ENCODE measurements around the gene ARID1B. TPM values are rescaled to one million over a fixed set of nuclear protein-coding genes. Genes with fewer than 3 reads are reported as not detected.

Gene ARID1B
- total and polyA plus RNA-seq, 10 of the 15 experiments (the other 5 are each of a cell fraction or from before 2014, with no cell fraction given) = 24.7 to 133 (median 54.6) TPM

DNA sequence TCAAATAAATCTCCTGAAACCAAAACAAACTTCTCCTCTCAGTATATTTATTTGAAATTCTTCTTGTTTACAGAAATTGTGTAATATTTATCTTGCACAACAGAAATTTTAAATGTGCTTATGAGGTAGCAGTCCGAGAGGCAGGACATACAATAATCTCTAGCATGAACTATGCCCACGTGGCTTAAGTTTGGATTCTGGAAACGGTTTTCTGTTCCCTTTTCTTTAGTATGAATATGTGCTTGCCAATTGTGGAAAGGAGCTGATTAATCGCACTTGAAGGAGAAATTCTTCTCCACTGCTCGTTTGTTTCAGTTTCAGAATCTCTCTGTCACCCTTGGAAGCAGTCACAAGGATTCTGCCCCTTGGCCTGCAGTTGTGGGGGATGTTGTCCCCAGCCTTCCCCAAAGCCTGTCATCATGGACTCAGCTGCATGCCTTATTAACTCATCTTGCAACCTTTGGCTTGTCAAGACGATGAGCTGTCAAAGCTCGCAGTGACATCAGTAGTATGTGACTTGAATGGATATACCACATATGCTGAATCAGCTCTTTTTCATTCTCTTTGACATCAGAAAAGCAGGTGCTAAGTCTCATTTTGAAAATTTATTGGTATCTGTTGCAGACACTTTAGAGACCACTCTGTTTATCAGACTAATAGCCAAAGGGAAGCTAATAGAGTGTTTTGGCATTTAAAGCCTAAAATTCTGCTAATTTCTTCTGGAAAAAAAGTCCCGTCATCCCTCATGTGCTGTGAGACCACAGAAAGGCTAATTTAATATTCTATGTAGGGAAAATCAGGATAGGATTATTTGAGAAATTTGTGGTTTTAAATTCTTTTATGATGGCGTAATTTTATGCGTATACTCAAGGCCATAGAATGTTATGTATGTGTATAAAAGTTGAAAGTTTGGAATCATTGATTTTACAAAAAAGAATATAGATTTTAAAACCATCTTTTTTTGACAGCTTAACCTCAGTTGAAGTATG, 186.8 kb downstream of the ARID1B start:
- Histone ChIP-seq H2AFZ (ENCODE audit: control insufficient read depth, low read depth, low read length) (no peak overlapping the region), H3K27me3 (replicated peaks in 1 of 2; ENCODE audit: control insufficient read depth in 2 of 2, insufficient read depth in 2 of 2, low read length in 1 of 2) (no peaks in the 10 kb centered on the region), H3K36me3 (ENCODE audit: control insufficient read depth in 2 of 2, insufficient read depth in 2 of 2, low read length in 1 of 2) (no peaks in the 10 kb centered on the region; a peak in 1 of 4 replicates), H3K4me1 (ENCODE audit: control insufficient read depth, insufficient read depth, low read length) (peaks cover 11% of the 10 kb centered on the region), H3K9me3 (replicated peaks; ENCODE audit: control insufficient read depth, insufficient read depth, low read length) (no peaks in the 10 kb centered on the region; the same call in 1 of the 3 replicates), H3K9ac (ENCODE audit: control insufficient read depth, insufficient read depth, low read length) (no peak overlapping the region), H3K79me2 (ENCODE audit: control insufficient read depth, insufficient read depth, low read length) (peaks cover 75% of the 10 kb centered on the region), H3K4me2 (ENCODE audit: control insufficient read depth, insufficient read depth) (peak overlapping the region; percentile 56), H3K27ac (ENCODE audit: control insufficient read depth, insufficient read depth) (no peak overlapping the region; the same call in 1 of the 2 replicates), H3K4me3 (no peak overlapping the region), H4K20me1 (ENCODE audit: control insufficient read depth, insufficient read depth) (no peaks in the 10 kb centered on the region)
- ChIA-PET RAD21 (ENCODE audit: unreplicated experiment) (interaction anchor here (0.5 to 1.5 kb wide), 11 partner anchors 9 to 544 kb away, joined by 3 to 4 read pairs (median 4); no protein-coding TSS in a partner anchor), SMC1A (ENCODE audit: uncharacterized antibody, unreplicated experiment) (interaction anchor here (0.6 to 3.1 kb wide), 19 partner anchors 8 to 164 kb away, joined by 3 to 18 read pairs (median 3); no protein-coding TSS in a partner anchor), CTCF (interaction anchor here (0.8 to 2.5 kb wide), 10 partner anchors 9 to 168 kb away, joined by 3 to 11 read pairs (median 4); no protein-coding TSS in a partner anchor), POLR2A (interaction anchor here (0.8 to 1.4 kb wide), 3 partner anchors 14 to 20 kb away, joined by 3 to 4 read pairs (median 4); no protein-coding TSS in a partner anchor)
- no TSS peak for BruUV-seq (replicated peaks)
- in situ Hi-C loops (cut with MboI) = no loop called here
- DNase-seq (ENCODE audit: low read depth, low spot score) = peak; percentile 30
- 38% methylated on average over 10 of the region's 10 CpGs for WGBS (ENCODE audit: insufficient coverage, insufficient replicate concordance, low lambda C conversion rate, missing lambda C conversion rate)
- intact Hi-C loops (cut with micrococcal nuclease; ENCODE audit: unreplicated experiment) = no loop called here
- peak; percentile 90 for ATAC-seq
- no peak for FAIRE-seq
- TF ChIP-seq, protein P1, sequence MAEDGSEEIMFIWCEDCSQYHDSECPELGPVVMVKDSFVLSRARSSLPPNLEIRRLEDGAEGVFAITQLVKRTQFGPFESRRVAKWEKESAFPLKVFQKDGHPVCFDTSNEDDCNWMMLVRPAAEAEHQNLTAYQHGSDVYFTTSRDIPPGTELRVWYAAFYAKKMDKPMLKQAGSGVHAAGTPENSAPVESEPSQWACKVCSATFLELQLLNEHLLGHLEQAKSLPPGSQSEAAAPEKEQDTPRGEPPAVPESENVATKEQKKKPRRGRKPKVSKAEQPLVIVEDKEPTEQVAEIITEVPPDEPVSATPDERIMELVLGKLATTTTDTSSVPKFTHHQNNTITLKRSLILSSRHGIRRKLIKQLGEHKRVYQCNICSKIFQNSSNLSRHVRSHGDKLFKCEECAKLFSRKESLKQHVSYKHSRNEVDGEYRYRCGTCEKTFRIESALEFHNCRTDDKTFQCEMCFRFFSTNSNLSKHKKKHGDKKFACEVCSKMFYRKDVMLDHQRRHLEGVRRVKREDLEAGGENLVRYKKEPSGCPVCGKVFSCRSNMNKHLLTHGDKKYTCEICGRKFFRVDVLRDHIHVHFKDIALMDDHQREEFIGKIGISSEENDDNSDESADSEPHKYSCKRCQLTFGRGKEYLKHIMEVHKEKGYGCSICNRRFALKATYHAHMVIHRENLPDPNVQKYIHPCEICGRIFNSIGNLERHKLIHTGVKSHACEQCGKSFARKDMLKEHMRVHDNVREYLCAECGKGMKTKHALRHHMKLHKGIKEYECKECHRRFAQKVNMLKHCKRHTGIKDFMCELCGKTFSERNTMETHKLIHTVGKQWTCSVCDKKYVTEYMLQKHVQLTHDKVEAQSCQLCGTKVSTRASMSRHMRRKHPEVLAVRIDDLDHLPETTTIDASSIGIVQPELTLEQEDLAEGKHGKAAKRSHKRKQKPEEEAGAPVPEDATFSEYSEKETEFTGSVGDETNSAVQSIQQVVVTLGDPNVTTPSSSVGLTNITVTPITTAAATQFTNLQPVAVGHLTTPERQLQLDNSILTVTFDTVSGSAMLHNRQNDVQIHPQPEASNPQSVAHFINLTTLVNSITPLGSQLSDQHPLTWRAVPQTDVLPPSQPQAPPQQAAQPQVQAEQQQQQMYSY (CRISPR knock-in tag; IDR thresholded peaks at IDR 0.05) = no peak
- TF ChIP-seq FOXK2 (IDR thresholded peaks at IDR 0.05) = no peak
- TF ChIP-seq NFYB (IDR thresholded peaks at IDR 0.05; ENCODE audit: insufficient read depth, low read depth, low read length) = no peak
- no peak for TF ChIP-seq BCLAF1 (IDR thresholded peaks at IDR 0.05)
- TF ChIP-seq TCF3 (IDR thresholded peaks at IDR 0.05; ENCODE audit: borderline replicate concordance, insufficient read depth, low read depth, low read length) = no peak
- TF ChIP-seq ZNF274 (IDR thresholded peaks at IDR 0.05; ENCODE audit: insufficient read depth, insufficient read length) = no peak
- TF ChIP-seq IKZF1 (conservative IDR thresholded peaks at IDR 0.05) = peak; percentile 75
- TF ChIP-seq ESRRA (IDR thresholded peaks at IDR 0.05; ENCODE audit: low read length) = no peak
- TF ChIP-seq GABPA (IDR thresholded peaks at IDR 0.05; ENCODE audit: low read depth) = no peak
- TF ChIP-seq SPI1 (IDR thresholded peaks at IDR 0.05; ENCODE audit: borderline replicate concordance, insufficient read depth, low read depth, low read length) = peak; percentile 59; the same call in 1 of the 2 replicates
- no peak for TF ChIP-seq CHD2 (IDR thresholded peaks at IDR 0.05; ENCODE audit: borderline replicate concordance, low read depth, low read length)
- TF ChIP-seq KAT2A (conservative IDR thresholded peaks at IDR 0.05; ENCODE audit: control insufficient read depth, low read depth, low read length) = no peak
- no peak for TF ChIP-seq BCL3 (IDR thresholded peaks at IDR 0.05; ENCODE audit: borderline replicate concordance, insufficient read depth, low read depth, low read length, poor library complexity, severe bottlenecking)

All from GM12878 (cell line).